IMR-90 (cell line): ENCODE results near the gene ANKRD65. TPM values are rescaled to one million over a fixed set of nuclear protein-coding genes. Genes with fewer than 3 reads are reported as not detected.
"Not testable (repeated sequence)": the region's sequence is repeated elsewhere in the genome, so short reads cannot be mapped to it uniquely, and the experiment has no call there.

ENCODE experiments used
- ATAC-seq: fragments of 200-7000 bp; cut with Tn5 transposase; 2 replicates; pipeline ENCODE4 v1.9.1; 2020; ENCODE audit warnings: low read depth, mild to moderate bottlenecking, moderate library complexity
- BruUV-seq: library from RNA; stranded (reverse); fragments of 400-500 nt; replicated peaks from 2 replicates; lab custom pipeline; 2021; lab: Mats Ljungman, UMichigan
- CTCF ChIA-PET: fragments of 300-600 bp; formaldehyde crosslinking; extraction: SDS; loops from one replicate; lab custom pipeline; 2021; ENCODE audit warnings: antibody characterized with exemption; lab: Yijun Ruan, JAX
- POLR2A ChIA-PET: fragments of 300-600 bp; sonication (Branson Sonifier 250); formaldehyde crosslinking; loops from one replicate; lab custom pipeline; 2022; ENCODE audit warnings: antibody characterized with exemption; ENCODE audit not compliant: unreplicated experiment; lab: Charles Lee
- DNase-seq: peaks from one replicate; pipeline ENCODE4 v3.0.0; 2013
- H2AFZ ChIP-seq: replicated peaks from 2 replicates; pipeline ENCODE3; 2013; ENCODE audit warnings: low read length, mild to moderate bottlenecking; ENCODE audit not compliant: poor library complexity
- H2AK5ac ChIP-seq: 2 replicates; pipeline ENCODE4 v1.6.1; 2013; ENCODE audit warnings: low read depth, low read length, inconsistent platforms
- H2AK9ac ChIP-seq: replicated peaks from 2 replicates; pipeline ENCODE3; 2013; ENCODE audit warnings: mild to moderate bottlenecking, low read depth, low read length, moderate library complexity; ENCODE audit not compliant: poor library complexity
- H2BK120ac ChIP-seq: 2 replicates; pipeline ENCODE4 v1.6.1; 2013; ENCODE audit warnings: low read depth, low read length, inconsistent platforms
- H2BK15ac ChIP-seq: 3 replicates; pipeline ENCODE4 v1.6.1; 2013; ENCODE audit warnings: low read depth, low read length, inconsistent platforms
- H2BK20ac ChIP-seq: 2 replicates; pipeline ENCODE4 v1.6.1; 2013; ENCODE audit warnings: low read depth, mild to moderate bottlenecking, inconsistent platforms, low read length, moderate library complexity
- H2BK5ac ChIP-seq: 2 replicates; pipeline ENCODE4 v1.6.1; 2013; ENCODE audit warnings: mild to moderate bottlenecking, low read depth, low read length, inconsistent platforms; ENCODE audit not compliant: poor library complexity, severe bottlenecking
- H3K14ac ChIP-seq: replicated peaks from 2 replicates; pipeline ENCODE4 v1.6.1; 2013; ENCODE audit warnings: low read depth, low read length, inconsistent platforms
- H3K18ac ChIP-seq: 2 replicates; pipeline ENCODE4 v1.6.1; 2013; ENCODE audit warnings: low read depth, low read length, control low read depth
- H3K23ac ChIP-seq: 2 replicates; pipeline ENCODE4 v1.6.1; 2013; ENCODE audit warnings: low read depth, low read length, inconsistent platforms
- H3K27ac ChIP-seq: 2 replicates; pipeline ENCODE4 v1.5.1; 2013; ENCODE audit warnings: mild to moderate bottlenecking, control low read depth, low read length; ENCODE audit not compliant: insufficient read depth
- H3K27me3 ChIP-seq: 2 replicates; pipeline ENCODE4 v1.6.1; 2013; ENCODE audit warnings: low read length; ENCODE audit not compliant: control insufficient read depth, insufficient read depth
- H3K36me3 ChIP-seq: 2 replicates; pipeline ENCODE4 v1.6.1; 2013; ENCODE audit warnings: low read length, mixed read lengths; ENCODE audit not compliant: control insufficient read depth, insufficient read depth
- H3K4ac ChIP-seq: 2 replicates; pipeline ENCODE4 v1.6.1; 2013; ENCODE audit warnings: low read depth, low read length, inconsistent platforms
- H3K4me1 ChIP-seq: 2 replicates; pipeline ENCODE4 v1.6.1; 2013; ENCODE audit warnings: low read length, mixed read lengths; ENCODE audit not compliant: control insufficient read depth, insufficient read depth
- H3K4me2 ChIP-seq: 2 replicates; pipeline ENCODE4 v1.6.1; 2013; ENCODE audit warnings: low read depth, mild to moderate bottlenecking, control low read depth, low read length, moderate library complexity
- H3K4me3 ChIP-seq: 2 replicates; pipeline ENCODE4 v1.5.1; 2013; ENCODE audit warnings: low read depth, mild to moderate bottlenecking, control low read depth, low read length, moderate library complexity; ENCODE audit not compliant: insufficient read depth
- H3K56ac ChIP-seq: 2 replicates; pipeline ENCODE4 v1.6.1; 2013; ENCODE audit warnings: low read length, inconsistent platforms; ENCODE audit not compliant: insufficient read depth; ENCODE audit errors: extremely low read depth
- H3K79me1 ChIP-seq, 2 experiments: 2 replicates each; pipeline ENCODE4 v1.6.1; 2013; ENCODE audit warnings: low read length in 2 of 2, inconsistent platforms in 1 of 2, low read depth in 1 of 2
- H3K9ac ChIP-seq: 2 replicates; pipeline ENCODE4 v1.6.1; 2013; ENCODE audit warnings: low read depth, low read length, control low read depth
- H3K9me1 ChIP-seq: 2 replicates; pipeline ENCODE4 v1.6.1; 2013; ENCODE audit warnings: low read length, inconsistent platforms; ENCODE audit not compliant: insufficient read depth
- H3K9me3 ChIP-seq: 2 replicates; pipeline ENCODE4 v1.6.1; 2013; ENCODE audit warnings: low read length; ENCODE audit not compliant: control insufficient read depth, insufficient read depth
- H4K20me1 ChIP-seq: 2 replicates; pipeline ENCODE4 v1.6.1; 2013; ENCODE audit warnings: low read length, inconsistent platforms; ENCODE audit not compliant: insufficient read depth
- H4K5ac ChIP-seq: 2 replicates; pipeline ENCODE4 v1.6.1; 2013; ENCODE audit warnings: mild to moderate bottlenecking, low read depth, low read length, control low read depth
- H4K8ac ChIP-seq, 2 experiments: 2 replicates each; pipeline ENCODE4 v1.6.1; 2013; ENCODE audit warnings: low read depth in 2 of 2, low read length in 2 of 2, control low read depth in 1 of 2, inconsistent platforms in 1 of 2
- H4K91ac ChIP-seq: 2 replicates; pipeline ENCODE4 v1.6.1; 2013; ENCODE audit warnings: low read depth, low read length, inconsistent platforms; ENCODE audit not compliant: insufficient read depth
- FOS ChIP-seq: fragments of 150-350 bp; IDR thresholded peaks from 2 replicates; pipeline ENCODE4 v1.6.1; 2016; ENCODE audit warnings: low read depth, low read length
- MAFK ChIP-seq: IDR thresholded peaks from 2 replicates; pipeline ENCODE4 v1.6.1; 2012; ENCODE audit warnings: low read depth, low read length, improper control_type of control experiment
- WGBS, 2 experiments: methylation state at CpG; one replicate each; pipeline versions ENCODE4 v1.1.5 to v1.1.7; 2013; ENCODE audit warnings: missing lambda C conversion rate in 2 of 2; ENCODE audit not compliant: insufficient read length in 1 of 2; ENCODE audit errors: extremely low coverage in 2 of 2; 5-methylcytosine and 5-hydroxymethylcytosine counted together
- dilution Hi-C: fragments of 300-500 bp; cut with HindIII; formaldehyde crosslinking; loops from one replicate; pipeline ENCODE4 v1.14.3; 2018; ENCODE audit warnings: low sequenced_read_pairs; ENCODE audit not compliant: unreplicated experiment
- in situ Hi-C: fragments of 300-500 bp; cut with MboI; formaldehyde crosslinking; loops from 3 replicates; pipeline ENCODE4 v1.14.3; 2019; ENCODE audit warnings: low sequenced_read_pairs, inconsistent platforms, mixed read lengths
- intact Hi-C: fragments of 100-400 bp; cut with micrococcal nuclease; formaldehyde crosslinking; loops from 2 replicates; pipeline ENCODE4 v1.10.0; 2022
- polyA plus RNA-seq, 3 experiments: library from polyadenylated mRNA; depleted of rRNA; stranded (reverse); fragments of >200 nt; gene quantifications; 2 replicates each; pipeline ENCODE4 v1.2.3, GENCODE V29; 2012; ENCODE audit warnings: low replicate concordance in 1 of 3
- total RNA-seq: library from RNA; depleted of rRNA; stranded (reverse); fragments of >200 nt; gene quantifications from 2 replicates; pipeline ENCODE4 v1.2.3, GENCODE V29; 2012

Gene ANKRD65
- total and polyA plus RNA-seq, 2 of the 4 experiments (the other 2 are of a cell fraction), result 0.09 TPM; not detected in 1

GRCh38 chr1:1403653-1404052 is 17.4 kb downstream of the ANKRD65 start:
- intact Hi-C loops (no loop called here), in situ Hi-C loops (no loop called here)
- H3K9me3 ChIP-seq, result no peaks in the 10 kb centered on the region

GRCh38 chr1:1402901-1403392 is 18.1 kb downstream of the ANKRD65 start:
- H3K4me3 ChIP-seq, in situ Hi-C loops, H3K27ac ChIP-seq, H4K91ac ChIP-seq, H2AK9ac ChIP-seq, ATAC-seq, H2BK15ac ChIP-seq, dilution Hi-C loops, H2BK5ac ChIP-seq, H4K8ac ChIP-seq, H3K4me2 ChIP-seq, BruUV-seq, H2AFZ ChIP-seq, H3K18ac ChIP-seq, DNase-seq, CTCF ChIA-PET, H3K23ac ChIP-seq, H3K56ac ChIP-seq, H2BK20ac ChIP-seq, H3K4ac ChIP-seq, H3K9ac ChIP-seq, POLR2A ChIA-PET, H3K27me3 ChIP-seq, H2BK120ac ChIP-seq, intact Hi-C loops, H4K5ac ChIP-seq, H2AK5ac ChIP-seq, H3K14ac ChIP-seq, H3K9me3 ChIP-seq: not testable (repeated sequence)
- peaks cover 14% of the 10 kb centered on the region for H3K4me1 ChIP-seq
- peaks cover 22 to 72% of the 10 kb centered on the region in 2 experiments for H3K79me1 ChIP-seq
- WGBS, 2 experiments, result 94% methylated on average over 3 of the region's 9 CpGs; no CpG with 5 or more reads in 1 of the 2 experiments
- H3K36me3 ChIP-seq, result peaks cover 44% of the 10 kb centered on the region
- peaks cover 11% of the 10 kb centered on the region for H3K9me1 ChIP-seq
- H4K20me1 ChIP-seq, result peaks cover 29% of the 10 kb centered on the region; the same call in 1 of the 2 replicates

More at GRCh38 chr1:1403653-1404052, 17.4 kb downstream of the ANKRD65 start:
- ATAC-seq (no peak), DNase-seq (no peak)
- Histone ChIP-seq H3K18ac (no peak overlapping the region), H3K56ac (no peak overlapping the region), H3K23ac (no peak overlapping the region), H2AFZ (no peak overlapping the region), H3K9ac (no peak overlapping the region), H2BK120ac (no peak overlapping the region), H2AK9ac (no peak overlapping the region), H3K79me1 (peaks cover 26 to 73% of the 10 kb centered on the region in 2 experiments), H3K27ac (no peak overlapping the region), H2AK5ac (no peak overlapping the region), H2BK5ac (no peak overlapping the region), H4K20me1 (peaks cover 34% of the 10 kb centered on the region; the same call in 1 of the 2 replicates), H4K5ac (no peak overlapping the region), H3K4me3 (no peak overlapping the region), H3K36me3 (peaks cover 42% of the 10 kb centered on the region), H3K27me3 (no peaks in the 10 kb centered on the region), H2BK15ac (no peak overlapping the region), H3K9me1 (peaks cover 11% of the 10 kb centered on the region), H4K8ac (no peak overlapping the region), H3K4me2 (no peak overlapping the region), H3K14ac (no peak overlapping the region), H3K4me1 (peaks cover 12% of the 10 kb centered on the region), H3K4ac (no peak overlapping the region), H2BK20ac (no peak overlapping the region), H4K91ac (no peak overlapping the region)
- ChIA-PET CTCF (no interaction called here), POLR2A (no interaction called here)
- dilution Hi-C loops, result no loop called here
- BruUV-seq, result no TSS peak
- TF ChIP-seq FOS (no peak), MAFK (no peak)
- 90% methylated on average over 2 of the region's 7 CpGs; no CpG with 5 or more reads in 1 of the 2 experiments for WGBS, 2 experiments
